ENCODE measurements around the gene BTBD6.

Gene BTBD6

DNA sequence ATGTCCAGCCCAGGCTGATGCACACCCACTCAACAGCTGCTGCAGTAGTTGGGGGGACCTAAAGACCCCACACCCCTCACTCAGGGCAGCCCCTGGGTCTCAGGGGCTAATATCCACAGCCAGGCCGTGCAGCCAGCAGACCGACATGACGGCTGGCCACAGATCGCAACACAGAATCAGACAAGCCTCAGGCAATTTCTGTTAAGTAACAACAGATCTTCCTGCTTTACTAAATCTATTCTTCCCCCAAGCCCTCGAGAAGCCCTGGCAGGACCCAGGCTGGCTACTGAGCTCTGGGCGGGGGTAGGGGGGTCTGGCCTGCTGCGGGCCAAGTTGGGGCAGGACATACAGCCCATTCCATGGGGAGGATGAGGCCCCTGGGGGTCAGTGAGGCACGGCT is 39.2 kb upstream of the BTBD6 start:
- DNase-seq (ENCODE audit: low read depth): no peak
- H3K4me3 ChIP-seq (ENCODE audit: low read depth, low read length): no peak overlapping the region
- TF ChIP-seq MYC (IDR thresholded peaks at IDR 0.05; ENCODE audit: low read depth, low read length) (no peak), POLR2A (IDR thresholded peaks at IDR 0.05; ENCODE audit: extremely low read depth, insufficient read length) (no peak)
- TF ChIP-seq, protein P1, sequence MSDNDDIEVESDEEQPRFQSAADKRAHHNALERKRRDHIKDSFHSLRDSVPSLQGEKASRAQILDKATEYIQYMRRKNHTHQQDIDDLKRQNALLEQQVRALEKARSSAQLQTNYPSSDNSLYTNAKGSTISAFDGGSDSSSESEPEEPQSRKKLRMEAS (IDR thresholded peaks at IDR 0.05; ENCODE audit: low read depth, low read length): no peak
- TF ChIP-seq, protein P2, sequence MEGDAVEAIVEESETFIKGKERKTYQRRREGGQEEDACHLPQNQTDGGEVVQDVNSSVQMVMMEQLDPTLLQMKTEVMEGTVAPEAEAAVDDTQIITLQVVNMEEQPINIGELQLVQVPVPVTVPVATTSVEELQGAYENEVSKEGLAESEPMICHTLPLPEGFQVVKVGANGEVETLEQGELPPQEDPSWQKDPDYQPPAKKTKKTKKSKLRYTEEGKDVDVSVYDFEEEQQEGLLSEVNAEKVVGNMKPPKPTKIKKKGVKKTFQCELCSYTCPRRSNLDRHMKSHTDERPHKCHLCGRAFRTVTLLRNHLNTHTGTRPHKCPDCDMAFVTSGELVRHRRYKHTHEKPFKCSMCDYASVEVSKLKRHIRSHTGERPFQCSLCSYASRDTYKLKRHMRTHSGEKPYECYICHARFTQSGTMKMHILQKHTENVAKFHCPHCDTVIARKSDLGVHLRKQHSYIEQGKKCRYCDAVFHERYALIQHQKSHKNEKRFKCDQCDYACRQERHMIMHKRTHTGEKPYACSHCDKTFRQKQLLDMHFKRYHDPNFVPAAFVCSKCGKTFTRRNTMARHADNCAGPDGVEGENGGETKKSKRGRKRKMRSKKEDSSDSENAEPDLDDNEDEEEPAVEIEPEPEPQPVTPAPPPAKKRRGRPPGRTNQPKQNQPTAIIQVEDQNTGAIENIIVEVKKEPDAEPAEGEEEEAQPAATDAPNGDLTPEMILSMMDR (IDR thresholded peaks at IDR 0.05; ENCODE audit: low read depth, low read length): no peak

DNA sequence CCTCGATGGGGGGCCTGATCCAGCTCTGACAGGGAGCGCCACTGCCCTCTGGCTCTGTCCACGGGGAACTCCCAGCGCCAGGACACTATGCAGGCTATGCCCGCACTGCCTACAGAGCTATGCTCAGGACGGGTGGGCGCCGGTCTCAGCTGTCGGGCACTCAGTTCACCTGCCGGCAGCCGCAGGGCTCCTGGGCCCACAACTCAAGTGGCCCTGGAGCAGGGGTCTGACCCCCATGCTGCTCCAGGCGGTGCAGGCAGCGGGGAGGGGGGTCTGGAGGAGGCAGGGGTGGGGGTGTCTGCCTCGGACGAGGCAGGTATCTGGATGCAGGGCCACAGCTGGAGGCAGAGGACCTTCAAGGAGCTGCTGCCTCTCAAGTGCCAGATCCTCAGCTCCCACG is 38.7 kb upstream of the BTBD6 start:
- TF ChIP-seq, protein P1 (IDR thresholded peaks at IDR 0.05; ENCODE audit: low read depth, low read length): no peak
- TF ChIP-seq, protein P2 (IDR thresholded peaks at IDR 0.05; ENCODE audit: low read depth, low read length): no peak
- TF ChIP-seq POLR2A (IDR thresholded peaks at IDR 0.05; ENCODE audit: extremely low read depth, insufficient read length) (no peak), MYC (IDR thresholded peaks at IDR 0.05; ENCODE audit: low read depth, low read length) (no peak)
- DNase-seq (ENCODE audit: low read depth): no peak
- no peak overlapping the region for H3K4me3 ChIP-seq (ENCODE audit: low read depth, low read length)

DNA sequence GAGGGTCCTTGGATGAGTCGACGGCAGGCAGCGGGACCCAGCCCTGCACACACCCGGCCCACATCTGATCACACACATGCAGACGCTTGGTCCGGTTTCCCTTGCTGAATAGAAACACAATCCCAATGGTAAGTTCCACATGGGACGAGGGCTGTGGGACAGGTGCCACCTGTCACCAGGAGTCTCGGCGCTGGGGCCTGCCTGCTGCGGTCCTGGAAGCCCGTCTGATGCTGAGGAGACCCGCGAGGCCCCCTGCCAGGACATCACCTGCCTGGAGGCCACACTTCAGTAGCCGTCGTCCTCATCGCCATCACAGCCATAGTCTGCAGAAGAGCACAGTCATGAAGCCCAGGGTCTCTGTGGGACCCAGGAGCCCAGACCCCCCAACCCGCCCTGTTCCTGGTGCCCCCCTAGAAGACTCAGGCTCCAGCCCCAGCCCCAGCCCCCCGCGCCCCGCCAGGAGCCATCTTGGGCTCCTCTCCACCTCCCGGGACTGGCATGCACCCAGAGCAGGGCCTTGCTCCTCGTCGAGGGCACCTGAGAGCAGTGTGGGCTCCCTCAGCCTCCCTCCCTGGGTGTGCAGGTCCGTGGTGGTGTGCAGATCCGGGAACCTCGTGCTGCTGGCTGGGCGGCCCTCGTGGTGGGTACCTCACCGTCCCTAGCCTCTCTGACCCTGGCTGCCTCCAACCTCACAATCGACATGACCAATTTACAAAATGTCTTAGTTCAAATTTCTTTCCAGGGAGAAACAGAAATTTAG is 37.9 kb upstream of the BTBD6 start:
- no peak for TF ChIP-seq POLR2A (IDR thresholded peaks at IDR 0.05; ENCODE audit: extremely low read depth, insufficient read length)

DNA sequence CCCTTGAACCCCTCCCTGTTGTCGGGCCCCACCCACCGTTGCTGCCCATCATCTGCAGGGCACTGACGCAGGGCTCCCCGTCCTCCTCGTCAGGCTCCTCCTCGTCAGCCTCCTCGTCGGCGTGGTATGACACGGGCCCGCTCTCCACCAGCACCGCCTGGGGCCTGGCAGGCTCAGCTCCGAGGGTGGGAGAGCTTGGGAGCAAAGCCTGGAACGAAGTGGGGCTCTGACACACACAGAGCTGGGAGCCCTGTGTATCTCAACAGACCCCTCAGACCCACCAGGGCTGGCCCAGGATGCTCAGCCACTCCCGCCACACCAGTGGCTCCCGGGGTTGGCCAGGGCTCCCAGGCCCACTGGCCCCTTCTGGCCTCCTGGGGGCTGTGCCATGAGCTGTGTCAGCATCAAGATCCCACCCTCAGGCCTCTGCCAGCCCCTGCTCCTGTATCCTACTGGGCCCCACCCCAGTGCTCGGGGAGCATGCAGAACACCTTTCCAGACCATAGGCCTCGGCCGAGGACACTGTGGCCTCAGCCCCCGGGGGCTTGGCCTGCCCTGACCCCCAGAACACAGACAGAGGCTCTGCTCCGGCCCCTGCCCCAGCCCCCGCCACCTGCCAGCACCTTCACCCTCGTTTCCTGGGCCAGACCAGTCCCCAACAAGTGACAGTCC is 37.1 kb upstream of the BTBD6 start:
- no peak for DNase-seq (ENCODE audit: low read depth)
- TF ChIP-seq POLR2A (IDR thresholded peaks at IDR 0.05; ENCODE audit: extremely low read depth, insufficient read length) (no peak), MYC (IDR thresholded peaks at IDR 0.05; ENCODE audit: low read depth, low read length) (no peak)
- TF ChIP-seq, protein P2 (IDR thresholded peaks at IDR 0.05; ENCODE audit: low read depth, low read length): no peak
- TF ChIP-seq, protein P1 (IDR thresholded peaks at IDR 0.05; ENCODE audit: low read depth, low read length): no peak
- H3K4me3 ChIP-seq (ENCODE audit: low read depth, low read length): no peak overlapping the region

More for the DNA sequence above, 37.9 kb upstream of the BTBD6 start:
- no peak for DNase-seq (ENCODE audit: low read depth)
- no peak overlapping the region for H3K4me3 ChIP-seq (ENCODE audit: low read depth, low read length)

DNA sequence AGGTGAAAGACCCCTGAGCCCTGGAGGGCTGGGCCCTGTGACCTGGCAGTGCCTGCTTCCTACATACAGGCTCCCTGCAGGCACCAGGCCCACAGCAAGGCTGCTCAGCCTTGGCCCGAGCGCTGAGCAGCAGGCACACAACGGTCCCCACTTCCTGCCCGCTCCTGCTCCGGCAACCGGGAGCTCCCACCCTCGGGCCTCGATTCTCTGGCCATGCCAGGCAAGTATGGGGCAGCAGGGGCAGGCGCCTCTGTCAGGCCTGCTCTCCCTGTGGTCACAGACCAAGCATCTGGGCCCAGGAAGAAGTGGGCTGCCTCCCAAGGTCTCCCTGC is 36.6 kb upstream of the BTBD6 start:
- TF ChIP-seq MYC (IDR thresholded peaks at IDR 0.05; ENCODE audit: low read depth, low read length) (no peak), POLR2A (IDR thresholded peaks at IDR 0.05; ENCODE audit: extremely low read depth, insufficient read length) (no peak)
- TF ChIP-seq, protein P1 (IDR thresholded peaks at IDR 0.05; ENCODE audit: low read depth, low read length): no peak
- TF ChIP-seq, protein P2 (IDR thresholded peaks at IDR 0.05; ENCODE audit: low read depth, low read length): no peak

DNA sequence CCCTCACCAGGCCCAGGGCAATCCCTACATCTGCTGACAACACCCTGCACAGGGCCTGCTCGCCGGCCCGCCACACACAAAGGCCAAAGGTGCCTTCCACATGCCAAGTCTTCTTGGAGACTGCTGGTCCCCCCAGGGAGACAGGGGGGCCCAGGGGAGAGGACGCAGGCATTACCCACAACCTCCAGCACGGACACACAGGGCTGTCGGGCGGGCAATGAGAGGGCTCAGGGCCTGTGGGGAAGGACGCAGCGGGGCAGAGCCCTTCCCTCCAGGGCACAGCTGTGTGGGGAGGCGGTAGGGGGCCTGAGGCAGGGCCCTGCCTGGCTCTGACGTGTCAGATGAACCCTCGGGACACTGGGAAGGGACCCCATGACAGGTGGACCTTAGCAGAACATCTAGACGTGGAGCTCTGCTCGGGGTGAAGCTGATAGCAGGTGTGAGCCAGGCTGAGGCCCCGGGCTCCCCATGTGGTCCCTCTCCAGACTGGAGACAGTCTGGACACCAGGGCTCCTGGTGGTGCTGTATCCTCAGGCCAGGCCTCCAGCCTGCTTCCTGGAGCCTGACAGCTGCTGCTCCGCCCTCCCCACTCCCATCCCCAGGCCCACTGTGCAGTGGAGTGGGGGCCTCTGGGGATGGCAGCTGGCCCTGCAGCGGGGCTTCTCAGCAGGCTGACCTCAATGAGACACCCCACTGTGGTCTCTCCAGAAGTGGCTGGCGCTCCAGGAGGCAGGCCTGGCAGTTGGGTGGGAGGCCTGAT is 35.6 kb upstream of the BTBD6 start:
- no peak for DNase-seq (ENCODE audit: low read depth)
- H3K4me3 ChIP-seq (ENCODE audit: low read depth, low read length): no peak overlapping the region

More for the DNA sequence above, 36.6 kb upstream of the BTBD6 start:
- no peak for DNase-seq (ENCODE audit: low read depth)
- no peak overlapping the region for H3K4me3 ChIP-seq (ENCODE audit: low read depth, low read length)

More for the DNA sequence above, 35.6 kb upstream of the BTBD6 start:
- TF ChIP-seq MYC (IDR thresholded peaks at IDR 0.05; ENCODE audit: low read depth, low read length): no peak
- TF ChIP-seq POLR2A (IDR thresholded peaks at IDR 0.05; ENCODE audit: extremely low read depth, insufficient read length): no peak
- TF ChIP-seq, protein P1 (IDR thresholded peaks at IDR 0.05; ENCODE audit: low read depth, low read length): no peak
- TF ChIP-seq, protein P2 (IDR thresholded peaks at IDR 0.05; ENCODE audit: low read depth, low read length): no peak

All from NB4 (cell line).